D721Med (cell line): ENCODE data around the gene CLDN3.

Experiments
- DNase-seq: peaks from one replicate; pipeline ENCODE4 v3.0.0; 2011; ENCODE audit warnings: low spot score; ENCODE audit not compliant: insufficient read length
- FAIRE-seq: peaks from 2 replicates; lab custom pipeline; 2011; peaks lifted over from hg19 to GRCh38; lab: Jason Lieb, UNC
- CTCF ChIP-seq: IDR thresholded peaks from 2 replicates; pipeline ENCODE4 v1.5.1; 2012; ENCODE audit warnings: mild to moderate bottlenecking, control low read depth; ENCODE audit not compliant: insufficient read depth; ENCODE audit errors: missing control alignments

The CLDN3 gene

GRCh38 chr7:73746378-73746777 lies 23.7 kb downstream of the CLDN3 start:
- DNase-seq (no peak), FAIRE-seq (no peak)
- no peak for TF ChIP-seq CTCF

GRCh38 chr7:73742753-73743641 lies 27.1 kb downstream of the CLDN3 start:
- TF ChIP-seq CTCF: no peak
- no peak for FAIRE-seq
- DNase-seq: peak; percentile 63

- no peak for FAIRE-seq
- DNase-seq: no peak
- TF ChIP-seq CTCF: no peak
Measured at GRCh38 chr7:73742338-73742752, 27.7 kb downstream of the CLDN3 start.

GRCh38 chr7:73741600-73741999 lies 28.5 kb downstream of the CLDN3 start:
- DNase-seq: no peak
- no peak for FAIRE-seq
- TF ChIP-seq CTCF: no peak

- no peak for DNase-seq
- no peak for TF ChIP-seq CTCF
- FAIRE-seq: no peak
Measured at GRCh38 chr7:73740771-73741170, 29.3 kb downstream of the CLDN3 start.

- no peak for TF ChIP-seq CTCF
- FAIRE-seq (no peak), DNase-seq (no peak)
Measured at GRCh38 chr7:73740212-73740611, 29.9 kb downstream of the CLDN3 start.

- no peak for FAIRE-seq
- DNase-seq: no peak
- TF ChIP-seq CTCF: no peak
Measured at GRCh38 chr7:73739387-73739767, 30.7 kb downstream of the CLDN3 start.
